Heart left ventricle (tissue), 16 donors: ENCODE measurements around the gene LDLRAD2. TPM values are rescaled to one million over a fixed set of nuclear protein-coding genes. Genes with fewer than 3 reads are reported as not detected.

ENCODE experiments used
- ATAC-seq, 4 donors: fragments of 200-7000 bp; cut with Tn5 transposase; one replicate each; pipeline ENCODE4 v1.9.1; 2020 to 2022; ENCODE audit warnings: moderate library complexity in 4 of 4, mild to moderate bottlenecking in 3 of 4, moderate number of reproducible peaks in 1 of 4
- DNase-seq, 5 donors: peaks; one replicate each; pipeline ENCODE4 v3.0.0-alpha.2; 2020
- H3K27ac ChIP-seq, 12 donors: fragments of 200-600 bp; sonication (generic) in 4 of 12; one replicate each; pipeline versions ENCODE4 v1.5.0 to v1.8.0; 2016 to 2022; ENCODE audit warnings: mild to moderate bottlenecking in 2 of 12
- H3K27me3 ChIP-seq, 9 donors: fragments of 200-600 bp; sonication (generic) in 2 of 9; one replicate each; pipeline versions ENCODE4 v1.5.1 to v1.8.0; 2016 to 2022; ENCODE audit warnings: mild to moderate bottlenecking in 3 of 9
- H3K36me3 ChIP-seq, 9 donors: fragments of 200-600 bp; sonication (generic) in 2 of 9; one replicate each; pipeline versions ENCODE4 v1.5.0 to v1.8.0; 2018 to 2022; ENCODE audit warnings: mild to moderate bottlenecking in 2 of 9
- H3K4me1 ChIP-seq, 12 donors: fragments of 200-600 bp; sonication (generic) in 4 of 12; one replicate each; pipeline versions ENCODE4 v1.5.0 to v1.8.0; 2016 to 2022; ENCODE audit warnings: mild to moderate bottlenecking in 3 of 12
- H3K4me3 ChIP-seq, 12 donors: fragments of 200-600 bp; sonication (generic) in 4 of 12; one replicate each; pipeline versions ENCODE4 v1.5.0 to v1.8.0; 2017 to 2022; ENCODE audit warnings: mild to moderate bottlenecking in 9 of 12, moderate library complexity in 4 of 12
- H3K9me3 ChIP-seq, 12 donors: fragments of 200-600 bp; sonication (generic) in 4 of 12; one replicate each; pipeline versions ENCODE4 v1.5.0 to v1.8.0; 2016 to 2022; ENCODE audit warnings: mild to moderate bottlenecking in 1 of 12
- CTCF ChIP-seq, 12 donors: fragments of 200-600 bp; sonication (generic) in 4 of 12; IDR thresholded peaks; one replicate each; pipeline versions ENCODE4 v1.5.0 to v1.8.0; 2018 to 2022; ENCODE audit warnings: antibody characterized with exemption in 12 of 12, mild to moderate bottlenecking in 5 of 12
- POLR2A ChIP-seq, 2 donors: fragments of 450-650 bp; IDR thresholded peaks; one replicate each; pipeline ENCODE4 v1.6.1; 2017; ENCODE audit warnings: antibody characterized with exemption in 2 of 2, mild to moderate bottlenecking in 2 of 2, moderate library complexity in 2 of 2
- WGBS, 4 donors: extraction: QIAGEN DNeasy Blood & Tissue Kit in 2 of 4; methylation state at CpG; one replicate each; pipeline versions ENCODE4 v1.1.5 to v1.1.7; 2013 to 2018; 5-methylcytosine and 5-hydroxymethylcytosine counted together
- intact Hi-C, 10 donors: fragments of 100-400 bp; cut with DNase I; formaldehyde crosslinking; loops; one replicate each; pipeline versions ENCODE4 v1.11.1 to v1.14.2; 2022
- polyA plus RNA-seq, 2 donors: library from polyadenylated mRNA; stranded (reverse); fragments of 200-250 nt; gene quantifications; one replicate each; pipeline ENCODE4 v1.2.3, GENCODE V29; 2013
- total RNA-seq, 9 donors: library from RNA; depleted of rRNA in 2 of 9; stranded (reverse); fragments of >200 nt in 2 of 9; fragmentation: NEBNext Ultra II Directional in 3 of 9; extraction: Animal tissue kit (Norgen Biotek cat#: 25700) in 3 of 9; gene quantifications; one replicate each; pipeline versions ENCODE4 v1.1.0 to v1.2.4, GENCODE V29; 2016 to 2023
- donor health status: ischemic (EF 13 %, LVEDD 7.1; RV severe dilation, severe dysfunction).
- donor health status: healthy with polysubstance abuse.
- donor health status: DM: no; HTN: yes; CAD: no.
- donor health status: DM: no; HTN: no; CAD: no.
- donor health status: ischemic (EF 25% LVEDD 6.9; RV normal size, moderate dysfunction).
- donor health status: ischemic (EF 25% LVEDD 5.7; RV mildly dilated, moderate dysfunction).
- donor health status: healthy.
- donor health status: DM: yes; HTN: yes; CAD: no.
- donor health status: ischemic (EF 35%, LVEDD 5.7; RV mildly dilated, moderate dysfunction).
- donor health status: nonischemic (EF 11% LVEDD 7.7; RV severe dilation, severe dysfunction).
- donor health status: DM: yes; HTN: yes; CAD: no.
- donor health status: PGD.
- donor health status: ischemic (EF 29% LVEDD 5.4; RV normal size, mild dysfunction).
- donor health status: nonischemic (EF 23%, LVEDD 6.1; RV moderate dilation, normal function).

Gene LDLRAD2
- total and polyA plus RNA-seq, 11 donors, result 0.08 to 4.0 (median 0.33) TPM; not detected in 8

- no peak for TF ChIP-seq POLR2A (IDR thresholded peaks at IDR 0.05)
- TF ChIP-seq CTCF (IDR thresholded peaks at IDR 0.05), result no peak
Observed at GRCh38 chr1:21820597-21821232, 8.7 kb downstream of the LDLRAD2 start.

GRCh38 chr1:21821385-21822019, 9.4 kb downstream of the LDLRAD2 start:
- H3K27me3 ChIP-seq, result no peaks in the 10 kb centered on the region
- H3K36me3 ChIP-seq, result peaks cover 3 to 67% (median 58%) of the 10 kb centered on the region in 9 donors
- peak in 3 of 4 donors; percentile 3 to 16 (median 4) for ATAC-seq
- no peak overlapping the region for H3K27ac ChIP-seq
- H3K4me1 ChIP-seq, result peaks cover 0 to 11% (median 2%) of the 10 kb centered on the region in 12 donors
- no peaks in the 10 kb centered on the region for H3K9me3 ChIP-seq
- 90 to 94% (median 93%) methylated on average over 8 to 11 of the region's 11 CpGs for WGBS, 4 donors
- DNase-seq, result no peak
- intact Hi-C loops, result no loop called here
- no peak for TF ChIP-seq CTCF (IDR thresholded peaks at IDR 0.05)
- no peak for TF ChIP-seq POLR2A (IDR thresholded peaks at IDR 0.05)
- H3K4me3 ChIP-seq, result no peak overlapping the region

More at GRCh38 chr1:21820597-21821232, 8.7 kb downstream of the LDLRAD2 start:
- DNase-seq, result no peak
- no peak overlapping the region for H3K27ac ChIP-seq
- H3K36me3 ChIP-seq, result peaks cover 0 to 60% (median 50%) of the 10 kb centered on the region in 9 donors
- intact Hi-C loops, result no loop called here
- no peak overlapping the region for H3K4me3 ChIP-seq
- ATAC-seq, result no peak
- no peaks in the 10 kb centered on the region for H3K9me3 ChIP-seq
- peaks cover 0 to 15% (median 2%) of the 10 kb centered on the region in 12 donors for H3K4me1 ChIP-seq
- no peaks in the 10 kb centered on the region for H3K27me3 ChIP-seq
- 92 to 99% (median 95%) methylated on average over 8 to 9 of the region's 9 CpGs for WGBS, 4 donors

GRCh38 chr1:21822349-21822748, 10.3 kb downstream of the LDLRAD2 start:
- no peak overlapping the region for H3K4me3 ChIP-seq
- H3K27ac ChIP-seq, result no peak overlapping the region
- ATAC-seq (peak; percentile 18 to 44 (median 26)), DNase-seq (peak in 2 of 5 donors; percentile 29 to 45)
- no peaks in the 10 kb centered on the region for H3K9me3 ChIP-seq
- peaks cover 0 to 11% (median 2%) of the 10 kb centered on the region in 12 donors for H3K4me1 ChIP-seq
- no peaks in the 10 kb centered on the region for H3K27me3 ChIP-seq
- H3K36me3 ChIP-seq, result peaks cover 3 to 76% (median 66%) of the 10 kb centered on the region in 9 donors
- intact Hi-C loops, result no loop called here
- 42 to 100% (median 52%) methylated on average over 1 to 9 of the region's 9 CpGs for WGBS, 4 donors
- no peak for TF ChIP-seq POLR2A (IDR thresholded peaks at IDR 0.05)
- no peak for TF ChIP-seq CTCF (IDR thresholded peaks at IDR 0.05)

- Histone ChIP-seq H3K4me3 (no peak overlapping the region), H3K27me3 (no peaks in the 10 kb centered on the region), H3K9me3 (no peaks in the 10 kb centered on the region), H3K36me3 (peaks cover 3 to 84% (median 76%) of the 10 kb centered on the region in 9 donors), H3K4me1 (peaks cover 0 to 9% (median under 1%) of the 10 kb centered on the region in 12 donors), H3K27ac (no peak overlapping the region)
- WGBS, 4 donors, result 87 to 91% (median 89%) methylated on average over 34 to 44 of the region's 44 CpGs
- DNase-seq, result peak in 2 of 5 donors; percentile 38 to 60
- ATAC-seq, result peak in 1 of 4 donors; percentile 4
- no peak for TF ChIP-seq POLR2A (IDR thresholded peaks at IDR 0.05)
- TF ChIP-seq CTCF (IDR thresholded peaks at IDR 0.05), result no peak
- intact Hi-C loops, result no loop called here
Observed at GRCh38 chr1:21823206-21823979, 11.3 kb downstream of the LDLRAD2 start.
